ENCODE results near the gene MORN1.

The MORN1 gene

DNA sequence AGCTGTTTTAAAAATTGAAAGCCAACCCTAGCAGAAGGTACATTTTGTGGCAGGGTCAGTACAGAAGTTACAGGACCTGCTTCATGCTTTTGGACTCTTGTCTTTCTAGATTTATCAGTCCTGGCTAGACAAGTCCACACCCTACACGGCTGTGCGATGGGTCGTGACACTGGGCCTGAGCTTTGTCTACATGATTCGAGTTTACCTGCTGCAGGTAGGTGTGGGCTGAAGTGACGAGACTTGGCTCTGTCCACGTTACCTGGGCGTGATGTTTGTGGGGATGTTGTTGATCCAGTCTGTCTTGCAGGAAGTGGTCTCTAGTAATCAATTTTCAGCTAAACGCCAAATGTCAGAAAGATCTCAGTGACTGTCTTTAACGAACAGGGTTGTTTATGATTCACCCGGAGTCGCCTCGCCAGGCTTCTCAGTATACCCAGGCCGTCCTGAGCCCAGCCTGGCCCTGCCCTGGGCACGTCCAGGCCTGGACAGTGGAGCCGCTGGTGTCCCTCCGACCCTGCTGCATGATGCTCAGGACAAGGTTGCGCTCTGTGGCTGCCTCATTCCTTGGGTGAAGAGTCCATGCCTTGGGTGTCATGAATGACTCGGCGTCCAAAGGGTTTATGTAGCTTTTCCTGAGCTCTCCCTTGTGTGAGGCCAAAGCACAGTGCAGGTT, 5.8 kb upstream of the MORN1 start:
- H3K36me3 ChIP-seq (ENCODE audit: insufficient read depth, low read length): peaks cover 75% of the 10 kb centered on the region
- H2AFZ ChIP-seq (ENCODE audit: low read depth, low read length): no peak overlapping the region
- no peaks in the 10 kb centered on the region for H3K27me3 ChIP-seq (ENCODE audit: insufficient read depth, low read length)
- H3K4me1 ChIP-seq (ENCODE audit: insufficient read depth, low read length): peaks cover 15% of the 10 kb centered on the region
- no peaks in the 10 kb centered on the region for H3K9me3 ChIP-seq (ENCODE audit: low read length)
- H3K4me3 ChIP-seq (ENCODE audit: low read length): no peak overlapping the region

GRCh38 chr1:2396476-2396875, 5.1 kb upstream of the MORN1 start:
- no peaks in the 10 kb centered on the region for H3K9me3 ChIP-seq (ENCODE audit: low read length)
- peaks cover 15% of the 10 kb centered on the region for H3K4me1 ChIP-seq (ENCODE audit: insufficient read depth, low read length)
- H3K27me3 ChIP-seq (ENCODE audit: insufficient read depth, low read length): no peaks in the 10 kb centered on the region
- H3K4me3 ChIP-seq (ENCODE audit: low read length): no peak overlapping the region
- H3K36me3 ChIP-seq (ENCODE audit: insufficient read depth, low read length): peaks cover 68% of the 10 kb centered on the region
- no peak overlapping the region for H2AFZ ChIP-seq (ENCODE audit: low read depth, low read length)

GRCh38 chr1:2396059-2396458, 4.7 kb upstream of the MORN1 start:
- Histone ChIP-seq H2AFZ (ENCODE audit: low read depth, low read length) (no peak overlapping the region), H3K4me3 (ENCODE audit: low read length) (no peak overlapping the region), H3K36me3 (ENCODE audit: insufficient read depth, low read length) (peaks cover 66% of the 10 kb centered on the region), H3K27me3 (ENCODE audit: insufficient read depth, low read length) (no peaks in the 10 kb centered on the region), H3K9me3 (ENCODE audit: low read length) (no peaks in the 10 kb centered on the region), H3K4me1 (ENCODE audit: insufficient read depth, low read length) (peaks cover 15% of the 10 kb centered on the region)

DNA sequence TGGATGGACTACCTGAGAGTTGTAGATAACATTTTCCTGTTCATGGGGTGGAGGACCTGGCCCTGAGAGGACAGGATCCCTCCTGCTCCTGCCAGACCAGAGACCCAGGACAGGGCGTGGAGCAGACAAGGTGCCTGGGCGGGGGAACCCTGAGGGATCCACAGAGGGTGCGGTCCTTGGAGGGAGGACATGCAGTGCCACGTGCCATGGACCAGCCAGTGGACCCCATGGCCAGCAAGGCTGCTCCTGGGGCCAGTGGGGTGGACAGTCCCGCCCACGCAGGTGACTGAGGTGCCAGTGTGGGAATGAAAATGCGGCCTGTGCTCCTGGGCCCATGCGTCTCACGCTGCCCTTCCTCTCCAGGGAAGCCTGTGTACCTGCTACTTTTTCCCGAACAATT, 3.9 kb upstream of the MORN1 start:
- Histone ChIP-seq H3K4me1 (ENCODE audit: insufficient read depth, low read length) (peaks cover 20% of the 10 kb centered on the region), H3K4me3 (ENCODE audit: low read length) (no peak overlapping the region), H2AFZ (ENCODE audit: low read depth, low read length) (no peak overlapping the region), H3K36me3 (ENCODE audit: insufficient read depth, low read length) (peaks cover 60% of the 10 kb centered on the region), H3K27me3 (ENCODE audit: insufficient read depth, low read length) (no peaks in the 10 kb centered on the region), H3K9me3 (ENCODE audit: low read length) (no peaks in the 10 kb centered on the region)

DNA sequence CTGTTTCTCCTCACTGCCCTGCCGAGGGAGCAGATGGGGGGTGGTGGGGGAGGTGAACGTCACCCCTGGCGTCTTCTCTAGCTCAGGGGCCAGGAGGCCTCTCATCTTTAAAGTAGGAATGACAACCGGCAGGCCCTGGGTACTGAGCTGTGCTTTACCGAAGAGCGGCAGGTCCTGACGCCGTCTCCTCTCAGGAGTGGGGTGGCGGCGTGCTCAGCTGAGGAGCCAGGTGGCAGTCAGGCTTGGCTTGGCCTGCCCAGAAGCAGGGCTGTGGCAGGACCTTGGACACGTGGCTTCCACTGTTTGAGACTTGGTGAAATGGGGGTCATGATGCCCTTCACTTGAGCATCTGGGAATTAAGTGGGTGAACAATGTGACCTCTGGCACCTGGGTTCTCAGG, 3.4 kb upstream of the MORN1 start:
- Histone ChIP-seq H3K9me3 (ENCODE audit: low read length) (no peaks in the 10 kb centered on the region), H3K27me3 (ENCODE audit: insufficient read depth, low read length) (no peaks in the 10 kb centered on the region), H2AFZ (ENCODE audit: low read depth, low read length) (no peak overlapping the region), H3K4me3 (ENCODE audit: low read length) (no peak overlapping the region), H3K4me1 (ENCODE audit: insufficient read depth, low read length) (peaks cover 24% of the 10 kb centered on the region), H3K36me3 (ENCODE audit: insufficient read depth, low read length) (peaks cover 58% of the 10 kb centered on the region)

DNA sequence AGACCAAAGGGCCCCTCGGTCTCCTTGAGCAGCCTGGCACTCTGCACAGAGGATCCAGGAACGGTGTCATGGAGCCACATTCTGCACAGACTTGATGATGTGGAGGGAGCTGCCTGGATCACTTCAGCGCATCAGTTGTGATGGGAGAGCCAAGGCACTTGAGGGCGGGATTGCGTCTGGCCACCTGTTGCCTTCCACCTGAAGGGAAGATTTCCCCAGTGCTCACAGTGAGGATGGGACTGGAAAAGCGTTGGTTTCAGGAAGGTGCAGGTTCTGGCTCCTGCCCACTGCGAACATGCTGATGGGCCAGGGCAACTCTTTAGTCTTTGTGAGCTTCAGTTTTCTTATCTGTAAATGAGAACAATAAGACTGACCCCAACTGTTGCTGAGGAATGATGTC, 2.9 kb upstream of the MORN1 start:
- Histone ChIP-seq H2AFZ (ENCODE audit: low read depth, low read length) (no peak overlapping the region), H3K27me3 (ENCODE audit: insufficient read depth, low read length) (no peaks in the 10 kb centered on the region), H3K36me3 (ENCODE audit: insufficient read depth, low read length) (peaks cover 55% of the 10 kb centered on the region), H3K4me3 (ENCODE audit: low read length) (no peak overlapping the region), H3K4me1 (ENCODE audit: insufficient read depth, low read length) (peaks cover 24% of the 10 kb centered on the region), H3K9me3 (ENCODE audit: low read length) (no peaks in the 10 kb centered on the region)

- H3K4me3 ChIP-seq (ENCODE audit: low read length): no peak overlapping the region
- H3K4me1 ChIP-seq (ENCODE audit: insufficient read depth, low read length): peaks cover 24% of the 10 kb centered on the region
- H2AFZ ChIP-seq (ENCODE audit: low read depth, low read length): no peak overlapping the region
- peaks cover 51% of the 10 kb centered on the region for H3K36me3 ChIP-seq (ENCODE audit: insufficient read depth, low read length)
- H3K27me3 ChIP-seq (ENCODE audit: insufficient read depth, low read length): no peaks in the 10 kb centered on the region
- H3K9me3 ChIP-seq (ENCODE audit: low read length): no peaks in the 10 kb centered on the region
Observed at GRCh38 chr1:2393471-2393877, 2.1 kb upstream of the MORN1 start.

DNA sequence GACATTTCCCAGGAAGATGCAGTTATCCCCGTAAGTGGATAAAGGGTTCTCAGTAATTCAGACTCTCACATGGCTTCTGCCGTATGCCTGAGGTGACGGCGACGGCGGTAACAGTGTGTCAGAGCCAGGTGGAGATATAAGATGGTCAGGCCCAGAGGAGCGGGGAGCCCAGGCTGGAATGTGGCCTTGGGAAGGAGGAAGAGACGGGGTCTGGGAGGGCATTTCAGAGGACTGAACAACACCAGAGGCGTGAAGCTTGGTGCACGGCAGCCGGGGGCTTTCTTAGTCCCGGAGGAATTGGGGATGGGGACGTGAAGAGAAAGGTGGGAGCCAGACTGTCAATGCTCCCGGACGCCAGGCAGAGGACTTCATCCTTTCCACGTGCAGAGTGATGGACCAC, 1.3 kb upstream of the MORN1 start:
- Histone ChIP-seq H2AFZ (ENCODE audit: low read depth, low read length) (no peak overlapping the region), H3K4me3 (ENCODE audit: low read length) (peak overlapping the region; percentile 86), H3K9me3 (ENCODE audit: low read length) (no peaks in the 10 kb centered on the region), H3K36me3 (ENCODE audit: insufficient read depth, low read length) (peaks cover 54% of the 10 kb centered on the region), H3K4me1 (ENCODE audit: insufficient read depth, low read length) (peaks cover 24% of the 10 kb centered on the region), H3K27me3 (ENCODE audit: insufficient read depth, low read length) (no peaks in the 10 kb centered on the region)

GRCh38 chr1:2391931-2392509, 666 bp upstream of the MORN1 start:
- Histone ChIP-seq H2AFZ (ENCODE audit: low read depth, low read length) (no peak overlapping the region), H3K9me3 (ENCODE audit: low read length) (no peaks in the 10 kb centered on the region), H3K4me1 (ENCODE audit: insufficient read depth, low read length) (peaks cover 24% of the 10 kb centered on the region), H3K27me3 (ENCODE audit: insufficient read depth, low read length) (no peaks in the 10 kb centered on the region), H3K4me3 (ENCODE audit: low read length) (peak overlapping the region; percentile 86), H3K36me3 (ENCODE audit: insufficient read depth, low read length) (peaks cover 52% of the 10 kb centered on the region)

DNA sequence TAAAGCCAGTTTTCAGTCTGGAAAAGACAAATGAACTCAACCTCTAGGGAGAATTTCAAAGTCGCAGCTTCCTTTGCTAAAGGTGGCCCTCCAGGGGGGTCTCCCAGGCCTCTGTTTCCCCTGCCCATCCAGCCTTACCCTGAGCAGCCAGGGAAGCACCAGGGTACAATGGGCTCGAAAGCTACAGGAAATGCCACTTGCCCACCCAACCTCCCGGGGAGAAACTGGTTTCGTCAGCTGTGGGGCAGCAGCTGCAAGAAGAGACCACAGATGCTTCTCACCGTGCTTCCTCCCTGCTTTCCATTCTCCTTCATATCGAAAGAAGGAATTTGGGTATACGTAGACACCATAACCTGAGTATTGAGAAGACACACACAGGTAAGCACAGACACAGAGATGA, 1.7 kb downstream of the MORN1 start:
- Histone ChIP-seq H2AFZ (ENCODE audit: low read depth, low read length) (no peak overlapping the region), H3K36me3 (ENCODE audit: insufficient read depth, low read length) (peaks cover 33% of the 10 kb centered on the region), H3K4me1 (ENCODE audit: insufficient read depth, low read length) (peaks cover 24% of the 10 kb centered on the region), H3K9me3 (ENCODE audit: low read length) (no peaks in the 10 kb centered on the region), H3K27me3 (ENCODE audit: insufficient read depth, low read length) (no peaks in the 10 kb centered on the region), H3K4me3 (ENCODE audit: low read length) (no peak overlapping the region)

DNA sequence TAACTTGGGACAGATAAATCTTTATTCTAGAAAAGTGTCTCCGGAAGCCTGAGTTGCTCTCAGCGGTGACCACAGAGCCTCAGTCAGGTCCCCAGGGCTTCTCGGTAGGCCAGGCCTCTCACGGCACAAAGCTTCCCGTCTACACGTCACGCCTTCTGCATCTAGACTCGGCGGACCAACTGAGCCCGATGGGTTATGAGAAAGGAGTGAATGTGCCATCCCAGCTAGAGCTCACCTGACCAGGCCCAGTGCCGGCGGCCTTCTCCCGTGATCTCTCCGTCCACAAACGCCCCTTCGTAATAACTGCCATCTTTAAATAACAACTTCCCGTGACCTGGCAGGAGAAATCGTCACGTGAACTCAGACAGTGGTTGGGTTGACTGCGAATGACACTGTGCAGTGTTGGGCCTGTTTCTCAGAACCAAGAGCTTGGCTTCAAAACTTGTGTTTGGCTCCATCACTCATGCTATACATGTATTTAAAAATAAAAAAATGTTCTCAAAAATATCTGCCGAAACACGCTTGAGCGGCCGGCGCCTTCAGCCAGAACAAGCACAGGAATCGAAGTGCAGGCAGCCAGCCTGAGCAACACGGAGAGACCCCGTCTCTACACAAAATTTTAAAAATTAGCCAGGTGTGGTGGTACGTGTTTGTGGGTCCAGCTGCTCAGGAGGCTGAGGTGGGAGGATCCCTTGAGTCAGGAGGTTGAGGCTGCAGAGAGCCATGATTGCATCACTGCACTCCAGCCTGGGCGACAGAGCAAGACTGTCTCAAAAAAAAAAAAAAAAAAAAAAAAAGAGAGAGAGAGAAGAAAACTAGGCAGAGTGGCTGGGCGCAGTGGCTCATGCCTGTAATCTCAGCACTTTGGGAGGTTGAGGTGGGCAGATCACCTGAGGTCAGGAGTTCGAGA, 3.1 kb downstream of the MORN1 start:
- Histone ChIP-seq H3K9me3 (ENCODE audit: low read length) (no peaks in the 10 kb centered on the region), H3K27me3 (ENCODE audit: insufficient read depth, low read length) (no peaks in the 10 kb centered on the region)

GRCh38 chr1:2386636-2387611, 4.4 kb downstream of the MORN1 start:
- Histone ChIP-seq H3K4me1 (ENCODE audit: insufficient read depth, low read length) (peaks cover 9% of the 10 kb centered on the region), H2AFZ (ENCODE audit: low read depth, low read length) (no peak overlapping the region), H3K36me3 (ENCODE audit: insufficient read depth, low read length) (peaks cover 19% of the 10 kb centered on the region), H3K9me3 (ENCODE audit: low read length) (no peaks in the 10 kb centered on the region), H3K27me3 (ENCODE audit: insufficient read depth, low read length) (no peaks in the 10 kb centered on the region), H3K4me3 (ENCODE audit: low read length) (no peak overlapping the region)

More for the DNA sequence above, 3.1 kb downstream of the MORN1 start:
- Histone ChIP-seq H2AFZ (ENCODE audit: low read depth, low read length) (no peak overlapping the region), H3K4me3 (ENCODE audit: low read length) (no peak overlapping the region), H3K36me3 (ENCODE audit: insufficient read depth, low read length) (peaks cover 19% of the 10 kb centered on the region), H3K4me1 (ENCODE audit: insufficient read depth, low read length) (peaks cover 20% of the 10 kb centered on the region)
